ENCODE results near the gene EEF2.
A peak's percentile ranks its signal among the peaks of the same experiment; 100 is the strongest.
"Not testable (repeated sequence)": the region's sequence is repeated elsewhere in the genome, so short reads cannot be mapped to it uniquely, and the experiment has no call there.

EEF2 gene

GRCh38 chr19:4016486-4016885 is 31.2 kb upstream of the EEF2 start:
- no peak overlapping the region for H3K4me3 ChIP-seq
- no peak overlapping the region for H3K27ac ChIP-seq

GRCh38 chr19:4015705-4016402 is 30.6 kb upstream of the EEF2 start:
- peak overlapping the region in 2 of 21 experiments; percentile 4 to 57 for H3K27ac ChIP-seq
- no peak overlapping the region for H3K4me3 ChIP-seq

DNA sequence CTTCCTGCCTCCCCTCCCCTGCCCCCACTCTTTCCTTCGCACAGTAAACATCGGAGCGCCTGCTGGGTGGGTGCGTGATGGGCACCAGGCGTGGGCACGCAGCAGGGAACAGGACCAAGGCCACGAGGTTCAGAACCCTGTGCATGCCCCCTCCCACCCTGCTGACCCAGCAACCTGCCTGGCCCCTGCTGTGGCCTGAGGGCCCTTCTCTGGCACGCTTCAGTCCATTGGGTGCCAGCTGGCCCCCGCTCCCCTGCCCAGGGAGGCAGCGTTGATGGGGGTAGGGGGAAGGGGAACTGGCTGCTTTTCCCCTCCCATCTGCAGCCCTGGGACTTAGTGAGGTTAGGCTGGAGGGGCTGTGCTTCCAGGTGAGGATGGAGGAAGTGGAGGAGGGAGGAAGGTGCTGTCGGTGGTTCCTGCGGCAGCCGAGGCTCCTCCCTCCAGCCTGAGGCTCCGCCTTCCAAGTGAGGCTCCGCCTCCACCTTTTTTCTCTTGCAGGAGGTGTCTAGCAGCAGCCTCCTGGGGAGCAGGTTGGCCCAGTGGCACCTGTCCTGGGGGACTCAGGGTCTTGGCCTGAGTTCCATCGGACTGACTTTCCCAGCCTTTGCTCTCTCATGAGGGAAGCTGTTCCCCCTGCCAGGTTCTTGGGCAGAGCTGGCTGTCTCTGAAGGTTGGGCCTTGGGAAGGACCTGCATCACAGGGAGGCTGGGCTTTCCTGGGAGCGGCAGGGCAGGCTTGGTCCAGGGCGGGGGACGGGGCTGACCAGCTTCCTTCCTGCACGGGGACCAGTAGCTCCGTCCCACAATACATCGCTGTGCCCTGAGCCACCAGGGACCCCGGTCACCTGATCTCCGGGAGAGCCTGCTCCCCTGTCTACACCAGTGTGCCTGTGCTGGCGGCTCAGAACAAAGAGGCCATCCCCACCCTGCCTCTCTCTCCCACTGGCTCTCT is 29.6 kb upstream of the EEF2 start:
- Histone ChIP-seq H3K4me3 (no peak overlapping the region), H3K27ac (peak overlapping the region in 2 of 21 experiments; percentile 4)

- Histone ChIP-seq H3K4me3 (no peak overlapping the region), H3K27ac (no peak overlapping the region)
Observed at GRCh38 chr19:4013886-4014540, 28.8 kb upstream of the EEF2 start.

GRCh38 chr19:4012975-4013634 is 27.8 kb upstream of the EEF2 start:
- H3K27ac ChIP-seq: no peak overlapping the region

DNA sequence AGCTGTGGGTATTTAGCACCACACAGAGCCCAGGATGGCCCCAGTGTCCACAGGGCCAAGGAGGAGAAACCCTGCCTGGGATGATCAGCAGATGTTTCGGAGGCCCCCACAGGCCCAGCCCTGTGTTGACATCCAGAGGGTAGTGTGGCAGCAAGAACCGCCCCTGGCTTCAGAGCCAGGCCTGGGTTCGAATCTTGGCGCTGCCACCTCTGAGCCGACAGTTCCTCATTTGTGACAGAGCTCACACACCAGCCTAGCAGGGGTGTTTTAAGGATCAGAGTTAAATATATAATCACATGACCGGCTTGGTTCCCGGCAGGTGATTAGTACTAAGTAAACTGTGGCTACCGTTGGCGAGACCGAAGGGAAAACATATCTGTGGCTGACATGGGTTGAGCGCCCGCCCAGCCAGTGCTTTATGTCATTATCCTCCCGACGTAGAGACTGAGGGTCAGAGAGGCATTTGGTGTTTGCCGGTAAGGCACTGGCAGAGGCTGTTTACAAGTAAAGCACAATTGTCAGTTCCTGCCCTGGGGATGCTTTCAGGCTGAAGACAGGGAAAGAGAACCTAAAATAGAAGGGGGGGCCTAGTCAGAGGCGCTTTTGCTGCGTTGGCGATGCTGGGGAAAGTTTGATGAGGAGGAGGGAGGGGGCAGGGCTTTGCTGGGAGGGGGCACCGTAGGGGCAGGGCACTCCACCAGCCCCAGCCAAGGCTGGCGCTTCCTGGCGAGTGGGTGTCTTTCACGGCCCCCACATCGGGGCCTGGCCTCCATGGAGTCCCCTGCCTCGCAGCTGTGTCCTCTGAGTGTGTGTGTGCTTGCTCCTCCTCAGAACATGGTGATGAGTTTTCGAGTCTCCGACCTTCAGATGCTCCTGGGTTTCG is 27.1 kb upstream of the EEF2 start:
- no peak overlapping the region for H3K27ac ChIP-seq
- H3K4me3 ChIP-seq: no peak overlapping the region

More at GRCh38 chr19:4012975-4013634, 27.8 kb upstream of the EEF2 start:
- no peak overlapping the region for H3K4me3 ChIP-seq

DNA sequence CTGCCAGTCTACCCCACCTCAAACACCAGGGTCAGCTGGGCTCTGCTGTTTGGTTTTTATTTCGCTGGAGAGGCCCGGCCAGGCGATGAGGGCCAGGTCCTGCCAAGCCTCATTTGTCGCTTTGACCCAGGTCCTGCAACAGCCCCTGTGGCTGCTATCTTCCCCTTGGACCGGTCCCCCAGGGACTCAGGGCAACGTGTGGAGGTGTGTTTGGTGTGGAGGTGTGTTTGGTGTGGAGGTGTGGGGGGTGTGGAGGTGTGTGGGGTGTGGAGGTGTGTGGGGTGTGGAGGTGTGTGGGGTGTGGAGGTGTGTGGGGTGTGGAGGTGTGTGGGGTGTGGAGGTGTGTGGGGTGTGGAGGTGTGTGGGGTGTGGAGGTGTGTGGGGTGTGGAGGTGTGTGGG is 26.2 kb upstream of the EEF2 start:
- not testable (repeated sequence) for H3K4me3 ChIP-seq
- H3K27ac ChIP-seq: peak overlapping the region in 1 of 21 experiments; percentile 39

- H3K4me3 ChIP-seq: no peak overlapping the region
Observed at GRCh38 chr19:4010808-4011110, 25.5 kb upstream of the EEF2 start.

DNA sequence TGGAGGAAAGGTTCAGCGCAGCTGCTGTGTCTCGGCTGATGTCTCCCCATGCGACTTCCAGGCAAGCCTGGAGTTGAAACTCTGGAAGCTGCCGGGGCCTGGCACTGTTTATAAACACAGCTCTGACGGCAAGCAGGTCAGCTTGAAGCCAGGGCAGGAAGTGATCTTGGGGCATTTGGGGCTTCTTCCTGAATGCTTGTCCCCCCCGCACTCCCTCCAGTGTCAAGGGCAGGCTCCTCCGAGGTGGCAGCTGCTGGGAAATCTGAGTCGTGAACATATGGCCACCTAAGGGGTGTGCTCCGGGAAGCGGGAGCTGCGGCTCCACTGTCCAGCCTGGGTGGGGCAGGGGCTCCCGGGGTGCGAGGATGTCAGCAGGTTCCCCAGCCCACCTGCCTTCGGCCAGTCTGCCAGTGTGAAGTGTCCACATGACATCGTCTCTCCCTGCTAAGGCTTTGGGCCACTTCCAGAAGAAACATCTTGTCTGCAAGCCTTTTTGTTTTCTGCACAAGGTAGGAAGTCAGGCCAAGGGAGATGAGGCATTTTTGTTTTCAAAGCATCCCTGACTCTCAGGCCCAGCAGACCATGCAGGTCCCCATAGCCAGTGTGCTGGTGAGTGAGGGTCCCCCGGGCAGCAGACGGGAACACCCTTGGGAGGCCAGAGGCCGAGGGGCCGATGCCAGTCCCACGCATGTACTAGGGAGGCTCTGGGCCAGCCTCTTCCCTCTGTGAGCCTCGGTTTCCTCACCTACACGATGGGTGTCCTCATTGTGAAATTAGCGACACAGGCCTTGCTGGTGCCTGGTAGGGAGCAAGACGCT is 24.9 kb upstream of the EEF2 start:
- Histone ChIP-seq H3K27ac (peak overlapping the region in 1 of 21 experiments; percentile 39), H3K4me3 (no peak overlapping the region)

More at GRCh38 chr19:4010808-4011110, 25.5 kb upstream of the EEF2 start:
- H3K27ac ChIP-seq: peak overlapping the region in 2 of 21 experiments; percentile 6 to 39

GRCh38 chr19:4007836-4008539 is 22.7 kb upstream of the EEF2 start:
- Histone ChIP-seq H3K4me3 (peak overlapping the region; percentile 93 to 100 (median 99)), H3K27ac (peak overlapping the region; percentile 76 to 97 (median 92))

GRCh38 chr19:4007021-4007835 is 22.0 kb upstream of the EEF2 start, which contains the start of gene PIAS4:
Gene PIAS4 (plus strand): TSS chr19:4007736. CDS start chr19:4007761, 25 bp downstream.
- Histone ChIP-seq H3K4me3 (peak within 1 kb of the TSS; percentile 93 to 100 (median 99)), H3K27ac (peak within 1 kb of the TSS; percentile 84 to 97 (median 92))

DNA sequence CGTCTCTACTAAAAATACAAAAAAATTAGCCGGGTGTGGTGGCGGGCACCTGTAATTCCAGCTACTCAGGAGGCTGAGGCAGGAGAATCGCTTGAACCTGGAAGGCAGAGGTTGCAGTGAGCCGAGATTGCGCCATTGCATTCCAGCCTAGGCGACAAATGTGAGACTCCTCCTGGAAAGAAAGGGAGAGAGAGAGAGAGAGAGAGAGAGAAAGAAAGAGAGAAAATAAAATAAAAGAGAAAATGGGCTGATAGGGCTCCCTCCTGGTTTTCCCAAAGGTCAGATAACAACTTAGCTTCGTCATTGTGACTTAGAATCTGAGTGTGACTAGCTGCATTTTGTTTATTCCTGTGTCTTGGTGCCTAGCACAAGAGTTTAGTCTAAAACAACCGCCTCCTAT is 20.2 kb upstream of the EEF2 start:
- not testable (repeated sequence) for H3K27ac ChIP-seq, H3K4me3 ChIP-seq

DNA sequence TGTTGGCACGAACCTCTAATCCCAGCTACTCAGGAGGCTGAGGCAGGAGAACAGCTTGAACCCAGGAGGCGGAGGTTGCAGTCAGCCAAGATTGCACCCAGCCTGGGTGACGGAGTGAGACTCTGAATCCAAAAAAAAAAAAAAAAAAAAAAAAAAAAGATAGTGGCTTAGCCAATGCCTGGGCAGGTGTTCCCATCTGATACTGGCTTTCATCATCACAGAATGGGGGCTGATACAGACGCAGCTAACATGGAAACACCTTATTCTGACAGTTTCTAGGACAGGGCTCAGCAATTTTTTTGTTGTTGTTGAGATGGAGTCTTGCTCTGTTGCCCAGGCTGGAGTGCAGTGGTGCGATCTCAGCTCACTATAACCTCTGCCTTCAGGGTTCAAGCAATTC is 15.5 kb upstream of the EEF2 start:
- not testable (repeated sequence) for H3K4me3 ChIP-seq, H3K27ac ChIP-seq

DNA sequence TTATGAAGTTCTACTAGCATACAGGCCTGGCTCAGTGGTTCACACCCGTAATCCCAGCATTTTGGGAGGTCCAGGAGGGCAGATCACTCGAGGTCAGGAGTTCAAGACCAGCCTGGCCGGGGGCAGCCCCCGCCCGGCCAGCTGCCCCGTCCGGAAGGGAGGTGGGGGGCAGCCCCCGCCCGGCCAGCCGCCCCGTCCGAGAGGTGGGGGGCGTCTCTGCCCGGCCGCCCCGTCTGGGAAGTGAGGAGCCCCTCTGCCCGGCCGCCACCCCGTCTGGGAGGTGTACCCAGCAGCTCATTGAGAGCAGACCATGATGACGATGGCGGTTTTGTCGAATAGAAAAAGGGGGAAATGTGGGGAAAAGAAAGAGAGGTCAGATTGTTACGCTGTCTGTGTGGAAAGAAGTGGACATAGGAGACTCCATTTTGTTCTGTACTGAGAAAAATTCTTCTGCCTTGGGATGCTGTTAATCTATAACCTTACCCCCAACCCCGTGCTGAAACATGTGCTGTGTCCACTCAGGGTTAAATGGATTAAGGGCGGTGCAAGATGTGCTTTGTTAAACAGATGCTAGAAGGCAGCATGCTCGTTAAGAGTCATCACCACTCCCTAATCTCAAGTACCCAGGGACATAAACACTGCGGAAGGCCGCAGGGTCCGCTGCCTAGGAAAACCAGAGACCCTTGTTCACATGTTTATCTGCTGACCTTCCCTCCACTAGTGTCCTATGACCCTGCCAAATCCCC is 13.6 kb upstream of the EEF2 start:
- H3K27ac ChIP-seq, H3K4me3 ChIP-seq: not testable (repeated sequence)

DNA sequence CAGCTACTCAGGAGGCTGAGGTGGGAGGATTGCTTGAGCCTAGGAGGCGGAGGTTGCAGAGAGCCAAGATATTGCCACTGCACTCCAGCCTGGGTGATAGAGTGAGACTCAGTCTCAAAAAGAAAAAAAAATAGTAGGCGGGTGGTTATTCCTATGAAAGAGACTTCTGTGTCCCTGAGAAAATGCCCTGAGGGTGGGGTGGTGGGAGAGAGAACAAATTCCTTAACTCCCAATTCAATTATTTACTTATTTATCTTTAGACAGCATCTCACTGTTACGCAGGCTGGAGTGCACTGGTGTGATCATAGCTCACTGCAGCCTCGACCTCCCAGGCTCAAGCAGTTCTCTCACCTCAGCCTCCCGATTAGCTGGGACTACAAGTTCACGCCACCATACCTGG is 10.3 kb upstream of the EEF2 start:
- H3K27ac ChIP-seq: no peak overlapping the region
- H3K4me3 ChIP-seq: no peak overlapping the region

DNA sequence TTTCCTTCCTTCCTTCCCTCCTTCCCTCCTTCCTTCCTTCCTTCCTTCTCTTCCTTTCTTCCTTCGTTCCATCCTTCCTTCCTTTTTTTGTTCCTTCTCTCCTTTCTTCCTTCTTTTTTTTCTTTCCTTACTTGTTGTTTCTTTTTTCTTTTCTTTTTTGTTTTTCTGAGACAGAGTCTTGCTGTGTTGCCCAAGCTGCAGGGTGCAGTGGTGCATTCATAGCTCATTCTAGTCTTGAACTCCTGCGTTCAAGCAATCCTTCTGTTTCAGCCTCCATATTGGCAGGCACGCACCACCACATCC is 5.5 kb upstream of the EEF2 start:
- Histone ChIP-seq H3K27ac (no peak overlapping the region), H3K4me3 (no peak overlapping the region)
